Stimulated activated CD4-positive, alpha-beta T cell treated with anti-CD3 and anti-CD28 coated beads, Interleukin-1b, Interleukin-23, amount 100 ng/mL, for 24 hours (primary cell): ENCODE measurements around the gene TARDBP.
"Not testable (repeated sequence)": the region's sequence is repeated elsewhere in the genome, so short reads cannot be mapped to it uniquely, and the experiment has no call there.

Experiments
- DNase-seq, 4 experiments: peaks; one replicate each; pipeline ENCODE4 v3.0.0-alpha.2; 2020; ENCODE audit warnings: low read depth in 4 of 4, low spot score in 1 of 4

Gene TARDBP

GRCh38 chr1:10992004-10992403 is 20.4 kb upstream of the TARDBP start:
- not testable (repeated sequence) for DNase-seq

- DNase-seq, result no peak
Observed at GRCh38 chr1:10992864-10993263, 19.6 kb upstream of the TARDBP start.

GRCh38 chr1:10996100-10996499 is 16.4 kb upstream of the TARDBP start:
- no peak for DNase-seq

- DNase-seq, result no peak
Observed at GRCh38 chr1:11000526-11000925, 11.9 kb upstream of the TARDBP start.

- DNase-seq, result no peak
Observed at GRCh38 chr1:11013160-11013531, 692 bp downstream of the TARDBP start.

GRCh38 chr1:11019358-11019757 is 6.9 kb downstream of the TARDBP start:
- not testable (repeated sequence) for DNase-seq

DNA sequence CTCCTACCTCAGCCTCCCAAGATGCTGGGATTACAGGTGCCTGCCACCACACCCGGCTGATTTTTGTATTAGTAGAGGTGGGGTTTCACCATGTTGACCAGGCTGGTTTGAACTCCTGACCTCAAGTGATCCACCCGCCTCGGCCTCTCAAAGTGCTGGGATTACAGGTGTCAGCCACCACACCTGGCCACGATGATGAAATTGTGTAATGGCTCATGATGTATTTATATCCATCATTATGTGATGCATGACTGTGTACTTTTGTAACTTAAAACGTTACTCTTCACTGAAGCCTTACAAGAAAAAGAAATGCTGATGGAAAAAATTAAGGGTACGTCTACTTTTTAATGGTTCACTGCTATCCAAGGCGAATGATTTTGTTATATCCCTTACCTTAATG is 7.5 kb downstream of the TARDBP start:
- no peak for DNase-seq

DNA sequence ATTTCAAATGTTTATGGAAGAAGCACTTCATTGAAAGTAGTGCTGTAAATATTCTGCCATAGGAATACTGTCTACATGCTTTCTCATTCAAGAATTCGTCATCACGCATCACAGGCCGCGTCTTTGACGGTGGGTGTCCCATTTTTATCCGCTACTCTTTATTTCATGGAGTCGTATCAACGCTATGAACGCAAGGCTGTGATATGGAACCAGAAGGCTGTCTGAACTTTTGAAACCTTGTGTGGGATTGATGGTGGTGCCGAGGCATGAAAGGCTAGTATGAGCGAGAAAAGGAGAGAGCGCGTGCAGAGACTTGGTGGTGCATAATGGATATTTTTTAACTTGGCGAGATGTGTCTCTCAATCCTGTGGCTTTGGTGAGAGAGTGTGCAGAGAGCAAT is 10.7 kb downstream of the TARDBP start:
- DNase-seq, result no peak

DNA sequence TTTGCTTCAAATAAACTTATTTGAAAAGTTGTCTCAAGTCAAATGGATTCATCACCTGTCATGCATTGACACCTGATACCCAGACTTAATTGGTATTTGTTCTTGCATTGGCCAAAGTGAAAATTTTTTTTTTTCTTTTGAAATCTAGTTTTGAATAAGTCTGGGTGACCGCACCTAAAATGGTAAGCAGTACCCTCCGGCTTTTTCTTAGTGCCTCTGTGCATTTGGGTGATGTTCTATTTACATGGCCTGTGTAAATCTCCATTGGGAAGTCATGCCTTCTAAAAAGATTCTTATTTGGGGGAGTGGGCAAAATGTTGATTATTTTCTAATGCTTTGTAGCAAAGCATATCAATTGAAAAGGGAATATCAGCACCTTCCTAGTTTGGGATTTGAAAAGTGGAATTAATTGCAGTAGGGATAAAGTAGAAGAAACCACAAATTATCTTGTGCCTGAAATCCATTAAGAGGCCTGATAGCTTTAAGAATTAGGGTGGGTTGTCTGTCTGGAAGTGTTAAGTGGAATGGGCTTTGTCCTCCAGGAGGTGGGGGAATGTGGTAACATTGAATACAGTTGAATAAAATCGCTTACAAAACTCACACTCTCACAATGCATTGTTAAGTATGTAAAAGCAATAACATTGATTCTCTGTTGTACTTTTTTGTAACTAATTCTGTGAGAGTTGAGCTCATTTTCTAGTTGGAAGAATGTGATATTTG is 11.9 kb downstream of the TARDBP start:
- DNase-seq, result no peak

DNA sequence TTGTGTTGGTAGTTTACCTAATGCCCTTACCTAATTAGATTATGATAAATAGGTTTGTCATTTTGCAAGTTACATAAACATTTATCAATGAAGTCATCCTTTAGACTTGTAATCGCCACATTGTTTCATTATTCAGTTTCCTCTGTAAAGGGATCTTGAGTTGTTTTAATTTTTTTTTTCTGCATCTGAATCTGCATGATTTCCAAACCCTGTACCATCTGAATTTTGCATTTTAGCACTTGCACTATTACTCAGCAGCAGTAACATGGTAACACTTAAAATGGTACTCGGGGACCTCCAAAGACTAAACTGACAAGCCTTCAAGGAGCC is 12.4 kb downstream of the TARDBP start:
- DNase-seq, result no peak

- no peak for DNase-seq
Observed at GRCh38 chr1:11025618-11026017, 13.2 kb downstream of the TARDBP start.

GRCh38 chr1:11026052-11026451 is 13.6 kb downstream of the TARDBP start:
- DNase-seq, result no peak

GRCh38 chr1:11026903-11027302 is 14.4 kb downstream of the TARDBP start:
- DNase-seq, result no peak

- no peak for DNase-seq
Observed at GRCh38 chr1:11027316-11027715, 14.9 kb downstream of the TARDBP start.

DNA sequence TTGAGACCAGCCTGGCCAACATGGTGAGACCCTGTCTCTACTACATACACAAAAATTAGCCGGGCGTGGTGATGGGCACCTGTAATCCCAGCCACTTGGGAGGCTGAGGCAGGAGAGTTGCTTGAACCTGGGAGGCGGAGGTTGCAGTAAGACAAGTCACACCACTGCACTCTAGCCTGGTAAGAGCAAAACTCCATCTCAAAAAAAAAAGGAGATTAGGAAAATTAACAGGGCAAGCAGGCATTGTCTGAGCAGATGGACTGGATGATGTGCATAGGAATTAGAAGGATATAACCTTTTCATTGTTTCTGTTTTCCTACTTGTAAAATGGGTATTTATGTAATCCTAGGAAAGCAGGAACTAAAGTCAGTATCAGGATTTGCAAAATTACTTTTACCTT is 15.6 kb downstream of the TARDBP start:
- DNase-seq, result no peak

DNA sequence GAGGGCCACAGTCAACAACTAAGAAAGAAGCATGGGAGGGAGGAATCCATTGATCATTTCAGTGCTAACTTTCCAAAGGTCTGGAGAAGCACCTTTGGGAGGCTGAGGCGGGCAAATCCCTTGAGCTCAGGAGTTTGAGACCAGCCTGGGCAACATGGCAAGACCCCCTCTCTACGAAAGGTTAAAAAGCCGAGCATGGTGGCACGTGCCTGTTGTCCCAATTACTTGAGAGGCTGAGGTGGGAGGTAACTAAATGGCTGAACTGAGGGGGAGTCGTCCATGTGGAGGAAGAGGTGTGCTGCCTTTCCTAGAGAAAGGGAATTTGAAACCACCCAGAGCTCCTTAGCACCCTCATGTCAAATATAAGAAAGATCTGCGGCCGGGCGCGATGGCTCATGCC is 18.4 kb downstream of the TARDBP start:
- DNase-seq, result no peak

- DNase-seq, result no peak
Observed at GRCh38 chr1:11031624-11032262, 19.3 kb downstream of the TARDBP start.

DNA sequence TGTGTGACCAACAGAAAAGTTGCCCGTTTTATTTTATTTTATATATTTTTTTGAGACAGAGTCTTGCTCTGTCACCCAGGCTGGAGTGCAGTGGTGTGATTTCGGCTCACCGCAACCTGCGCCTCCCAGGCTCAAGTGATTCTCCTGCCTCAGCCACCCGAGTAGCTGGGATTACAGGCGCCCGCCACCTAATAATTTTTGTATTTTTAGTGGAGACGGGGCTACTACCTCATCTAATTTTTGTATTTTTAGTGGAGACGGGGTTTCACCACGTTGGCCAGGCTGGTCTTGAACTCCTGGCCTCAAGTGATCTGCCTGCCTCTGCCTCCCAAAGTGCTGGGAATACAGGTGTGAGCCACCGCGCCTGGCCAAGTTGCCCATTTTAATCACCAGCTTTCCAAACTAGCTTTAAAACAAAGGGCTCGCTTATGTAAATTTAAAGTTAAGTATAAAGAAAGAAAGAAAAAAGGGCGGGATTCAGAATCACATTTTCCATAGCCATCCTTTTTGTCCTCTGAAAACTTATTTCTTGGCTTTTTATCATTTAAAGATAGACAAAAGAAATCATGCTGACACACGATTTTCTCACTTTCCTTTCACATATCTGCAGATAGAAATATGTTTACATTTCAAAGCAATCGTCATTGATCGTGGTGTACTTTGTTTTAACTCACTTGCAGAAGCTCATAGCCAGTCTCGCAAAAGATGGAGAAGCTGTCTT is 24.7 kb downstream of the TARDBP start:
- DNase-seq, result not testable (repeated sequence)

GRCh38 chr1:11037740-11038182 is 25.3 kb downstream of the TARDBP start:
- DNase-seq, result peak; percentile 78 to 90 (median 86)

- no peak for DNase-seq
Observed at GRCh38 chr1:11039351-11040104, 27.1 kb downstream of the TARDBP start.

DNA sequence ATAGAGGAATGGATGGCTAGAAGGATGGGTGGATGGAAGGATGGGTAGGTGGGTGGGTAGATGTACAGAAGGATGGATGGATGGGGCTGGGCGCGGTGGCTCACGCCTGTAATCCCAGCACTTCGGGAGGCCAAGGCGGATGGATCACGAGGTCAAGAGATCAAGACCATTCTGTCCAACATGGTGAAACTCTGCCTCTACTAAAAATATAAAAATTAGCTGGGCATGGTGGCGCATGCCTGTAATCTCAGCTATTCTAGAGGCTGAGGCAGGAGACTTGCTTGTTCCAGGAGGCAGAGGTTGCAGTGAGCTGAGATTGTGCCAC is 27.6 kb downstream of the TARDBP start:
- DNase-seq, result not testable (repeated sequence)

DNA sequence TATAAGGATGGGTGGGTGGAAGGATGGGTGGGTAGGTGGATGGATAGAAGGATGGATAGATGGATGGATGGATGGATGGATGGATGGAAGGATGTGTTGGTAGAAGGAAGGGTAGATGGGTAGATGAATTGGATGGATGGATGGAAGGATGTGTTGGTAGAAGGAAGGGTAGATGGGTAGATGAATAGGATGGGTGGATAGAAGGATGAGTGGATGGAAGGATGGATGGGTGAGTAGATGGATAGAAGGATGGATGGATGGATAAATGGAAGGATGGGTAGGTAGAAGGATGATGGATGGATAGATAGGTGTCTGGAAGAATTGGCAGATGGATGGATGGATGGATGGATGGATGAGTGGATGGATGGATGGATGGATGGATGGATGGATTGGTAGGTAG is 28.6 kb downstream of the TARDBP start:
- DNase-seq, result no peak
